HEK293T (cell line): ENCODE measurements around the gene FAM168B.
A peak's percentile ranks its signal among the peaks of the same experiment; 100 is the strongest.

Source experiments
- CTCF ChIA-PET: fragments of 350-600 bp; formaldehyde crosslinking; extraction: SDS; loops from one replicate; lab custom pipeline; 2021; ENCODE audit warnings: antibody characterized with exemption, inconsistent platforms; lab: Yijun Ruan, JAX
- POLR2A ChIA-PET: fragments of 350-600 bp; formaldehyde crosslinking; extraction: SDS; loops from one replicate; lab custom pipeline; 2020; ENCODE audit warnings: antibody characterized with exemption, inconsistent platforms; lab: Yijun Ruan, JAX
- DNase-seq: peaks from one replicate; pipeline ENCODE4 v3.0.0; 2012; ENCODE audit warnings: mixed read lengths; ENCODE audit errors: extremely low spot score
- ARNT ChIP-seq: fragments of 450-650 bp; IDR thresholded peaks from 2 replicates; pipeline ENCODE4 v1.6.1; 2017; ENCODE audit warnings: mild to moderate bottlenecking
- BHLHE40 ChIP-seq: fragments of 450-650 bp; IDR thresholded peaks from 2 replicates; pipeline ENCODE4 v1.6.1; 2016; ENCODE audit warnings: mild to moderate bottlenecking, moderate library complexity, borderline replicate concordance
- CTBP1 ChIP-seq: fragments of 450-650 bp; IDR thresholded peaks from 2 replicates; pipeline ENCODE4 v1.6.1; 2016; ENCODE audit warnings: borderline replicate concordance
- ELF4 ChIP-seq: fragments of 450-650 bp; IDR thresholded peaks from 2 replicates; pipeline ENCODE4 v1.6.1; 2017; ENCODE audit warnings: antibody characterized with exemption
- FOXA1 ChIP-seq: fragments of 450-650 bp; IDR thresholded peaks from 2 replicates; pipeline ENCODE4 v1.6.1; 2016; ENCODE audit warnings: mild to moderate bottlenecking
- FOXK2 ChIP-seq: fragments of 450-650 bp; IDR thresholded peaks from 2 replicates; pipeline ENCODE4 v1.6.1; 2016; ENCODE audit warnings: mild to moderate bottlenecking
- FOXM1 ChIP-seq: fragments of 450-650 bp; IDR thresholded peaks from 2 replicates; pipeline ENCODE4 v1.6.1; 2017; ENCODE audit warnings: mild to moderate bottlenecking, borderline replicate concordance
- HDGF ChIP-seq: fragments of 450-650 bp; IDR thresholded peaks from 2 replicates; pipeline ENCODE4 v1.6.1; 2017; ENCODE audit warnings: antibody characterized with exemption, borderline replicate concordance
- L3MBTL2 ChIP-seq: fragments of 450-650 bp; conservative IDR thresholded peaks from 2 replicates; pipeline ENCODE4 v1.6.1; 2016; ENCODE audit warnings: mild to moderate bottlenecking
- LEF1 ChIP-seq: fragments of 450-650 bp; IDR thresholded peaks from 2 replicates; pipeline ENCODE4 v1.6.1; 2017; ENCODE audit warnings: mild to moderate bottlenecking, borderline replicate concordance
- NFRKB ChIP-seq: fragments of 450-650 bp; IDR thresholded peaks from 2 replicates; pipeline ENCODE4 v1.6.1; 2016; ENCODE audit warnings: mild to moderate bottlenecking, moderate library complexity
- PKNOX1 ChIP-seq: fragments of 450-650 bp; IDR thresholded peaks from 2 replicates; pipeline ENCODE4 v1.6.1; 2016
- SP1 ChIP-seq: fragments of 450-650 bp; IDR thresholded peaks from 2 replicates; pipeline ENCODE4 v1.6.1; 2017
- SUZ12 ChIP-seq: fragments of 450-650 bp; IDR thresholded peaks from 2 replicates; pipeline ENCODE4 v1.6.1; 2016; ENCODE audit warnings: mild to moderate bottlenecking
- TARDBP ChIP-seq: fragments of 450-650 bp; IDR thresholded peaks from 2 replicates; pipeline ENCODE4 v1.6.1; 2016
- ZNF384 ChIP-seq: fragments of 450-650 bp; IDR thresholded peaks from 2 replicates; pipeline ENCODE4 v1.6.1; 2016

The FAM168B gene

GRCh38 chr2:131035112-131035825, 58.0 kb downstream of the FAM168B start:
- TF ChIP-seq BHLHE40 (no peak), PKNOX1 (no peak), L3MBTL2 (no peak), ZNF384 (no peak), ELF4 (no peak), TARDBP (no peak), LEF1 (no peak), FOXM1 (no peak), SUZ12 (no peak), NFRKB (no peak), FOXA1 (no peak), CTBP1 (no peak), SP1 (no peak)
- ChIA-PET POLR2A (no interaction called here), CTCF (no interaction called here)
- no peak for DNase-seq

- CTCF ChIA-PET = interaction anchor here (0.6 kb wide), 1 partner anchor 36 kb away, joined by 3 read pairs; no protein-coding TSS in a partner anchor
- peak; percentile 46 for DNase-seq
- POLR2A ChIA-PET = no interaction called here
- TF ChIP-seq PKNOX1 (no peak), ZNF384 (no peak), FOXK2 (no peak), ELF4 (no peak), ARNT (no peak), SUZ12 (no peak), BHLHE40 (no peak), L3MBTL2 (no peak), NFRKB (no peak), SP1 (no peak), FOXA1 (no peak), LEF1 (no peak)
These were observed 58.9 kb downstream of the FAM168B start for GRCh38 chr2:131034122-131035051.

- CTCF ChIA-PET = no interaction called here
- POLR2A ChIA-PET = no interaction called here
- no peak for DNase-seq
- TF ChIP-seq CTBP1 (no peak), LEF1 (no peak), FOXA1 (no peak), HDGF (no peak), TARDBP (no peak), SP1 (no peak), NFRKB (no peak), BHLHE40 (no peak), SUZ12 (no peak), FOXM1 (no peak), PKNOX1 (no peak), FOXK2 (no peak), ARNT (no peak), L3MBTL2 (no peak), ZNF384 (no peak), ELF4 (no peak)
These were observed 59.5 kb downstream of the FAM168B start for GRCh38 chr2:131033786-131034121.

- ChIA-PET CTCF (no interaction called here), POLR2A (no interaction called here)
- DNase-seq = no peak
- TF ChIP-seq FOXM1 (no peak), ELF4 (no peak), NFRKB (no peak), FOXK2 (no peak), ZNF384 (no peak), L3MBTL2 (no peak), CTBP1 (no peak), ARNT (no peak), TARDBP (no peak), PKNOX1 (no peak), FOXA1 (no peak), BHLHE40 (no peak), HDGF (no peak), LEF1 (no peak), SP1 (no peak), SUZ12 (no peak)
These were observed 60.8 kb downstream of the FAM168B start for GRCh38 chr2:131032393-131032836.

GRCh38 chr2:131031875-131032274, 61.4 kb downstream of the FAM168B start:
- CTCF ChIA-PET = no interaction called here
- no peak for DNase-seq
- POLR2A ChIA-PET = no interaction called here
- no peak for TF ChIP-seq ZNF384
